ENCODE measurements around the gene AFF3. TPM values are rescaled to one million over a fixed set of nuclear protein-coding genes. Genes with fewer than 3 reads are reported as not detected.
"Not testable (repeated sequence)": the region's sequence is repeated elsewhere in the genome, so short reads cannot be mapped to it uniquely, and the experiment has no call there.

AFF3 gene
- polyA plus RNA-seq, 1 donor, result 3.5 TPM

DNA sequence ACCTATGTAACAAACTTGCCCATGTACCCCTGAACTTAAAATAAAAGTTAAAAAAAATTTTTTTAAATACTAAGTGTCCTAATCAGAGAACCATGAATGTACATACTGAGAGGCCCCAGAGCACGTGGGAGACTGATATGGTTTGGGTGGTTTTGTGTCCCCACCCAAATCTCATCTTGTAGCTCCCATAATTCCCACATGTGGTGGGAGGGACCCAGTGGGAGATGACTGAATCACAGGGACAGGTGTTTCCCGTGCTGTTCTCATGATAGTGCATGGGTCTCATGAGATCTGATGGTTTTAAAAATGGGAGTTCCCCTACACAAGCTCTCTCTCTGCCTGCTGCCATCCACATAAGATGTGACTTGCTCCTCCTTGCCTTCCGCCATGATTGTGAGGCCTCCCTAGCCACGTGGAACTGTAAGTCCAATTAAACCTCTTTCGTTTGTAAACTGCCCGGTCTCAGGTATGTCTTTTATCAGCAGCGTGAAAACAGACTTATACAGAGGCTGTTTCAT is 214.6 kb downstream of the AFF3 start:
- not testable (repeated sequence) for DNase-seq (ENCODE audit: low read depth)

- DNase-seq (ENCODE audit: low read depth), result no peak
These were observed 215.4 kb downstream of the AFF3 start for GRCh38 chr2:99926986-99927385.

DNA sequence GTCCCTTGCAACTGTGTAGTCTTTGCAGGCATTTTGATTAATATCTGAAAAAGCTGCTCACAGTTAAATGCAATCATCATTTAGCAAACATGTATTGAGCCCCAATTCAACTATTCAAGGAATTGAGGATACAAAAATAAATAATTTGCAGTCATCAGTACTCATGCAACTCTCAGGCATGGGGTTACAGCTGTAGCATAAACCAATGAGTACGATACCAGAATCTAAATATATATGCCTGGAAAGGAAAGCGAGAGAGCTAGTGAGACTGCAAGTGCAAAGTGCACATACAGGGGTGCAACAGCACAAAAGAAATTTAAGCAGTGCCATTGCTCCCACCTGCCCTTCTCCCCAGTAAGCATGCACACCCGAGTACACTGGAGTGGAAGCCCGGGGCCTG is 216.4 kb downstream of the AFF3 start:
- no peak for DNase-seq (ENCODE audit: low read depth)

DNA sequence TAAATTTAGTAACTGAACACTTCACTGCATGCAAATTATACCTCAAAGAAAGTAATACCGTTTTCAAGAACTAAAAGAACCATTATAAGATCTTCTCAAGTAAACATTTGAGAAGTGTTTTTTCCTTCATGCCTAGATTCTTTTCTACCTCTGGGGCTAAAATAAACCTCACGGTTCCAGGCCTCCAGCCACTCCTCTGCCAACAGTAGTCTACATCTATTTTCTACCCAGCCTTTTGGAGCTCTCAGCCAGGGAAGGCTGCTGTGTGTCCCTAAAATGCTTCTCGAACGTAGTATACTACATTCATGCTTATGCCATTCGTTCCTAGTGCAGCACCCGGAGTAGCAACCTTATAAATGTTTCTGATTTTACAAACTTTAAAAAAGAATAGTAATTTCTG is 219.7 kb downstream of the AFF3 start:
- no peak for DNase-seq (ENCODE audit: low read depth)

- DNase-seq (ENCODE audit: low read depth), result no peak
These were observed 220.5 kb downstream of the AFF3 start for GRCh38 chr2:99921903-99922302.

DNA sequence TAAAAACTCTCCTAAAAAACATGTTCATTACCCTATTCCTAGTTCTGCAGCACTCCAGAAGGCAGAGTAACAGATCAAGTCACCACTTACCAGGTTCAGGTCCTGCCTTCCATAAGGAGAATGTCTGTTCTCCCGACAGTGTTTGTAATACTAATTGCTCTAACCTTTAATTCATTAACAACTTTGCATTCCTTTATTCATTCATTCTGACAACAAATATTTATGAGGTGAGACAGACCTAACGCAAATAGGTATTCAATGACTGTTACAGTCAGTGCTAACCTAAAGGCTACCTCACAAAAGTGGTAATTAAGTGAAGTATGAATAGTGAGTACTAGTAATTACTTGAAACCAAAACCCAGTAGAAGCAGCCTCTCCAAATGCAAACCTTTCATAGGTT is 224.0 kb downstream of the AFF3 start:
- DNase-seq (ENCODE audit: low read depth), result no peak

GRCh38 chr2:99915108-99915675 is 227.2 kb downstream of the AFF3 start:
- no peak for DNase-seq (ENCODE audit: low read depth)

- DNase-seq (ENCODE audit: low read depth), result no peak
These were observed 230.7 kb downstream of the AFF3 start for GRCh38 chr2:99911736-99912135.

GRCh38 chr2:99910902-99911301 is 231.5 kb downstream of the AFF3 start:
- no peak for DNase-seq (ENCODE audit: low read depth)

DNA sequence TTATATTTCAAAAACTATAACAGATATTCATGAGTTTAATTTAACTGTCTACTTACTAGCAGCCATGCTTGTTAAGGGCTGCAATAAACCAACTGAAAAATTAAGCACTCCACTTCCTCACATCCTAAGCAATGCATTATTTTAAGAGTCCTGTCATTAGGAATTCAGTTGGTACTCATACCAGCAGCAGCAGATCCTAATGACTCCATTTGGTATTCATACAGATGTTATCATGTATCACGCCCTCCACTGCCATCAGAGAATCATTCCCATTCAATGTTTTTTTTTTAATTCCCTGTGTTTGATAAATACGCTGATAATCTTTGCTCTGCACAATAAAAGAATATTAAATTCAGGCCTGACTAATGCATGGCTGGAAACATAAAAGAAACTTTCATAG is 236.8 kb downstream of the AFF3 start:
- DNase-seq (ENCODE audit: low read depth), result no peak

- DNase-seq (ENCODE audit: low read depth), result no peak
These were observed 237.4 kb downstream of the AFF3 start for GRCh38 chr2:99905025-99905424.

DNA sequence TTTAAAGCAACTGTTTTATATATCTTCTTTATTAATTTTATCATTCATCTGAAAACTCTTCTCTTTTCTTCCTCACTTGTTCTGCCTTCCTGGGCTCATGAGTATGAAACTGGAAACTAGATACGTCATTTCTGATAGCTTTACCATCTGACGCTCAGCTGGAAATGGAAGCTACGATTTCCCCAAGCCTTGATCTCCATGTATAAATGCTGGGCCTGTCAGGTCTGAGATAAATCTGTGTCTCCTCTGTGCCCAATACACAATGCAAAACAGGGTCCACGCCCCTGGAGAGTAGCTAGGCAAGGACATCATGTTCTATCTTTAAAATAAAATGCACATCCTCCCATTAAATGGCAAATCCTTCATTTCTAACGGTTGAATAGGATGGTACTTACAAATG is 238.4 kb downstream of the AFF3 start:
- DNase-seq (ENCODE audit: low read depth), result no peak

DNA sequence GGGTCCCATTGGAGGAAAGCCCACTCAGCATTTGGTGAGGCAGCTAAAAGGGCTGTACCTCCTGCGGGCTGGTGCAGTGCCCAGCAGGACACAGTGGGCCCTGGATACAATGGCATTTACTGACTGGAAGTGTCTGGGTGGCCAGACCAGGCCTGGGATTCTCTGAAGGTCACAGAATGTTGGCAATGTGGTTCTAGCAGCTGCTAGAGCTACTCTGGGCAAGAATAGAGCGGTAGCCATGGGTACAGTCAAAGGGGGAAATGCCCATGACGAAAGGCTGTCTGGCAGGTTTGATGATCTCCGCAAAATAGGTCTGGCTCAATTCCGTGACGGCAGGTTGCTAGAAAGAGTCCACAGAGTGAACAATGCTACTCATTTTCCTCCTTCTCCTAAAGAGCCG is 241.8 kb downstream of the AFF3 start:
- no peak for DNase-seq (ENCODE audit: low read depth)

- DNase-seq (ENCODE audit: low read depth), result no peak
These were observed 242.5 kb downstream of the AFF3 start for GRCh38 chr2:99899882-99900281.

- DNase-seq (ENCODE audit: low read depth), result no peak
These were observed 243.1 kb downstream of the AFF3 start for GRCh38 chr2:99899058-99899855.

DNA sequence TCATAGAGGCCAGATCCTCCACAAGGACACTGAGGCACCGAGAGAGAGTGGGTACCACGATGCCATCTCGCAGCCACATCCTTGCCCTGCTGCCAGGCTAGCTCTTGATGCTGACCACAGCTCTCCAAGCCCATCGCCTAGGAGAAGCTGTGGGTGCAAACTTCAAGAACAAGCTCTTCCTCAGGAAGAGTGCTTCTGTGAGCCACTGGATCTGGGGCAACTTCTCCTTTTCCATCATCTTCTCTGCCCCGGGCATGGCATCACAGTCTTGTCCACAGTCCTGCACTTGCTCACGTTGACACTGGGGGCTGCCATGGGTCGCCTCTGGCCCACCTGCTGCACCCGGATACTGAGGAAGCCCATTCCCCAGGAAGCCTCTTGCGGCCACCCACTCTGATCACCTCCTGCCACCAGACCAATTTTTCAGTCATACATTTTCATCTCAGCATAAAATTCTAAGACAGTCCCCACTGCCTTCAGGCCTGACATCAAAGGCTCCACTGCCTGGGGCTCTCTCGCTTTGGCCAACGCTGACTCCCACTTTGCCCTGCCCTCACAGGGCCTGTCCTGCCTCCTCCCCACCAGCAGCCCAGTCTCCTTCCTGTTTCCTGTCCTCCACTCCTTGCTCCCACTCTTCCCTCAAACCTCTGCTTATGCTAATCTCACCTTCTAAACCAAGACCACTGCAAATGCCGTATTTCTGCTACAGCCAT is 243.9 kb downstream of the AFF3 start:
- no peak for DNase-seq (ENCODE audit: low read depth)

DNA sequence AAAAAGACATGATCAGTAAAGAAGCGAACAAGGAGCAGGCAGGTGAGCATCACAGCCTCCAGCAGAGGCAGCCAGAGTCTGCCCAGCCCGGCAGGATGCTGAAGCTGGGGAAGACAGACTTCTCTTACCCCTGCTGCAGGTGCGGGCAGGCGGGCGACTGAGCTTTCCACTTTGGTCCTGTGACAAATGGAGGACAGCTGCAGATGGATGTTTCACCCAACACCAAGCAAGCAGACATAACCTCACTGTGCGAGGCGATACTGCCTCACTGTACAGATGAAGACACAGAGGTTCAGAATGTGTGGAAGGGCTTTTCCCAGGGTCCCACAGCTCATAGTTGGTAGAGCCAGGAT is 251.0 kb downstream of the AFF3 start:
- no peak for DNase-seq (ENCODE audit: low read depth)

DNA sequence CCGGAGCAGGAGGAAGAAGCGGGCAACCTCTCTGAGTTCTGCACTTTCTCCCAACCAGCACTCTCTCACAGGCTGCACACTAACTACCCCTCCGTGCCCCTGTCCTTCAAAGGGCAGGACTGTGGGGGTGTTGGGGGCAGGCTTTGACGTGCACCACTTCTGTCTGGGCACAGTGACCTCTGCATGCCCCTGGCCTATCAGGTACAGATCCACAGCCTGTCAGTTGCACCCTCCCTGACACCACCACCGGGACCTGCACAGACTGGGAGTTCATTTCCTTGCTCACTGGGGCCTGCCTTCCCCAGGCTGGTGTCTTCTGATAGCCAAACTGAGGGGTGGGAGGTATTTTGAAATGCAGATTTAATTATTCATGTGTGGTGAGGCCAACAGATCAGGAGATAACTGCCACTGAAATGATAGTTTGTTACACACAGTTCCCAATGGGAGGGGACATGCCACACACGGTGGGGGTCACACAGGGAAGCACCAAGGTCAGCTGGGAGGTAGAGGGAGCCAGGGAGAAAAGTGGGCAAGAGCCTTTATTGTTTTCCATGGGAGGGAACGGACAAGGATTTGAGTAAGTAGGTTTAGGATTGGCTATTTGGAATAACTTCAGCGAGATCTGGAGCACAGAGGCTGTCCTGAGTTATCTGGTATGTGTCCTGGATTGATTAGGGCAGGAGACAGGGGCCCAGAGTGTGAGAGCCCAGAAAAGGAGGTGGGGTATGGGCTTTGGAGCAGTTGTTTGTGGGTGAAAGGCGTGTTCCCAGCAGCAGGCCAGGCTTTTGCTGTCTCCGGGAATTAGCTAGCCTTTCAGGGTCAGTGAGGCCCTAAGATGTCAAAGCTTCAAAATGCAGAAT is 251.6 kb downstream of the AFF3 start:
- DNase-seq (ENCODE audit: low read depth), result no peak

GRCh38 chr2:99888617-99889016 is 253.8 kb downstream of the AFF3 start:
- no peak for DNase-seq (ENCODE audit: low read depth)

DNA sequence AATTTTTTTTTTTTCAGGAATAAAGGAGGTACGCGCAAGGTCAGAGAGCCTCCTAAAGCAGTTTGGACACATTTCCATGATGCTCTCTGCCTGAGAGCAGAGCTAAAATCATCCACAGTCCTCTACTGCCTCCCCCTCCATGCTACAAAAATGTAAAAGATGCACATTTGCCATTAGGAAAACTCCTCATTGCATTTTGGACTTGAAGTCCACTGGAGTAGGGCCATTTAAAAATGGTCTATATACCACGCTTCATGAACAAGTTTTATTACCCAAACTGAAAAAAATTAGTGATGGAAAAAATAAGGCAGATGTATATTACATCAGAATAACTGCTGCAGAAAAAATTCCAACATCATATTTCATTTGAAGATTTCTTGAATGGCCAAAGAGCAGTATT is 256.0 kb downstream of the AFF3 start:
- DNase-seq (ENCODE audit: low read depth), result no peak

DNA sequence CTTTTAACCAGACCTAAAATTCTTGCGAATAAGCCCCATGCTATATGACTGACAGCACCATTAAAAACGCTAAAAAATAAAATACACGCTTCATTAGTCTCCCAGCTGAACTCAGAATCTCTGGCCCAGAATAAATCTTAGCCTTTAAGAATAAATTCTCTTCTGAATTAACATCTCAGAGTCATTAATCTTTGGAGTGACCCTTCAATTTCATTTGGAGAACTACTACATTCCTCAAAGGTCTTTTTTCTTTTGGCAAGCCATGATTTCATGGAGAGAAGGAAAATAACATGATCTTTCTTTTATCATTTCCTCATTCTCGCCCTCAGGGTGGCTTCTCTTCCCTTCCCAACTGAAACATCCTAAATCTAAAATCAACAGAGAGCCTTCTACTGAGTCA is 259.0 kb downstream of the AFF3 start:
- DNase-seq (ENCODE audit: low read depth), result no peak

Measured in forelimb muscle (tissue), 1 donor.